GM10266 (cell line): ENCODE results near the gene AGAP5.

Experiments used
- DNase-seq: peaks from one replicate; pipeline ENCODE4 v3.0.0; 2012; ENCODE audit errors: extremely low spot score
- TF ChIP-seq, protein P1 (sequence below): IDR thresholded peaks from 2 replicates; pipeline ENCODE4 v1.5.1; 2012; ENCODE audit warnings: mild to moderate bottlenecking, low read depth; ENCODE audit not compliant: control insufficient read depth, insufficient read depth; ENCODE audit errors: missing control alignments

The AGAP5 gene

DNA sequence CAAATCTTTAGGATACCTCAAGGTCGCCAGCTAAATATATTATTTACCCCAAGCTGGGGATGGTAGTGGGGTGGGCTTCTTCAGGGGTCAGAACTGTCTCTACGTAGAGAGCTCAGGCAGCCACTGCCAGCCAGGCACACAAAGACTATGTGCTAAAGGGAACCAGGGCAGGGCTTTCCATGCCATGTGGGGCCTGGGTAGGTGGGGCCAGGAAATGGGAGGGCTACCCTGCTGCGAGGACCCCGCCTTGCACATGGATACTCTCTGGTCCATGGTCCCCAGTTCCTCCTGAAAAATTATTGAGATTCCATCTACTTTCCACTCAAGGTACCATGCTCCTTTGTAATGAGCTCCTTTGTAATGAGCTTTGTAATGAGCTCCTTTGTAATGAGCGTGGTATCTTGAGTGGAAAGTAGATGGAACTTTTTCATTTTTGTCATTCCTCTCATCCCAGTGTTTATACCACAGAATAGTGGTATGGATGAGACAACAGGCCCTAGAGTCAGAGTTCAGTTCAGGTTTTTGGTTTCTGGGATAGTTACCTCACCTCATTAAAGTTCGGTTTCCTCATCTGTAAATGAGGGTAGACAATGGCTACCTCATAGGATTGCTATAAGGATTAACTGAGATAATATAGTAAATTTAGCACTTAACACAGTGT, 47.9 kb downstream of the AGAP5 start:
- no peak for DNase-seq
- TF ChIP-seq, protein P1, sequence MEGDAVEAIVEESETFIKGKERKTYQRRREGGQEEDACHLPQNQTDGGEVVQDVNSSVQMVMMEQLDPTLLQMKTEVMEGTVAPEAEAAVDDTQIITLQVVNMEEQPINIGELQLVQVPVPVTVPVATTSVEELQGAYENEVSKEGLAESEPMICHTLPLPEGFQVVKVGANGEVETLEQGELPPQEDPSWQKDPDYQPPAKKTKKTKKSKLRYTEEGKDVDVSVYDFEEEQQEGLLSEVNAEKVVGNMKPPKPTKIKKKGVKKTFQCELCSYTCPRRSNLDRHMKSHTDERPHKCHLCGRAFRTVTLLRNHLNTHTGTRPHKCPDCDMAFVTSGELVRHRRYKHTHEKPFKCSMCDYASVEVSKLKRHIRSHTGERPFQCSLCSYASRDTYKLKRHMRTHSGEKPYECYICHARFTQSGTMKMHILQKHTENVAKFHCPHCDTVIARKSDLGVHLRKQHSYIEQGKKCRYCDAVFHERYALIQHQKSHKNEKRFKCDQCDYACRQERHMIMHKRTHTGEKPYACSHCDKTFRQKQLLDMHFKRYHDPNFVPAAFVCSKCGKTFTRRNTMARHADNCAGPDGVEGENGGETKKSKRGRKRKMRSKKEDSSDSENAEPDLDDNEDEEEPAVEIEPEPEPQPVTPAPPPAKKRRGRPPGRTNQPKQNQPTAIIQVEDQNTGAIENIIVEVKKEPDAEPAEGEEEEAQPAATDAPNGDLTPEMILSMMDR, result no peak

DNA sequence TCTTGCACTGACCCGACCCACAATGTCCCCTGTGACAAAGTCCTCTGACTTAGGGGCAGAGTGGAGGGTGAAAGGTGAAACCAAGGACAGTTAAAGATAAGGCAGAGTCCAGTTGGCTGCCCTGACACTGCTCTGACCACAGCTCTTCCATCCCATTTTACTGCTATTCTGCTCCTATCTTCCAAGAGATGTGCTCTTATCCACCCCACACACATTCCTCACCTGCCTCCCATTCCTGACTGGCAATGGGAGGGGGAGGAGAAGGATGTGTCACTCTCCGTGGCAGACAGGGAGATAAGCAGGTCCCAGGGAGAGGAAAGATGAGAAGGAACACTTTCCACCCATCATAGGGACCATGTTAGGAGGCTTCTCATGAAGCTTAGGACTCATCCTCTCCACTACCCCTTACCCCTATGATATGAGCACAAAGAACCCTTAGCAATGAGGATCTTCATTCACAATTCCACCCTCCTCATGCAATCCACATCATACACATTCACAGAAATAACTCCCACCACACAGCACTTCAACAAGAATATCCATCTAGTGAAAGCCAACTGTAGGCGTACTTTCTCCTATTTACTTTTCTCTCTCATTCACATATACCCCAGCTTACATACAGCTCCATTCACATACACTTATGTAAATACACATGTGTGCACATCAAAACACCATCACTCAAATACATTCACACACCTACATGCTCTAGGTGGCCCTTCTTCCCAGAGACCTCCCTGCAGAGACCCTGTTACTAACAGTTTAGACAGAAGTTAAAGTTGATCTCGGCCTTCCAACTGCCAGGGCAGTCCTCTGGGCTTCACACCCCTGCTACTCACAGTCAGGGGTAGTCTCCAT, 48.7 kb downstream of the AGAP5 start:
- DNase-seq, result no peak
- TF ChIP-seq, protein P1, result no peak

GRCh38 chr10:73647875-73648651, 49.8 kb downstream of the AGAP5 start:
- DNase-seq, result no peak
- TF ChIP-seq, protein P1, result no peak

DNA sequence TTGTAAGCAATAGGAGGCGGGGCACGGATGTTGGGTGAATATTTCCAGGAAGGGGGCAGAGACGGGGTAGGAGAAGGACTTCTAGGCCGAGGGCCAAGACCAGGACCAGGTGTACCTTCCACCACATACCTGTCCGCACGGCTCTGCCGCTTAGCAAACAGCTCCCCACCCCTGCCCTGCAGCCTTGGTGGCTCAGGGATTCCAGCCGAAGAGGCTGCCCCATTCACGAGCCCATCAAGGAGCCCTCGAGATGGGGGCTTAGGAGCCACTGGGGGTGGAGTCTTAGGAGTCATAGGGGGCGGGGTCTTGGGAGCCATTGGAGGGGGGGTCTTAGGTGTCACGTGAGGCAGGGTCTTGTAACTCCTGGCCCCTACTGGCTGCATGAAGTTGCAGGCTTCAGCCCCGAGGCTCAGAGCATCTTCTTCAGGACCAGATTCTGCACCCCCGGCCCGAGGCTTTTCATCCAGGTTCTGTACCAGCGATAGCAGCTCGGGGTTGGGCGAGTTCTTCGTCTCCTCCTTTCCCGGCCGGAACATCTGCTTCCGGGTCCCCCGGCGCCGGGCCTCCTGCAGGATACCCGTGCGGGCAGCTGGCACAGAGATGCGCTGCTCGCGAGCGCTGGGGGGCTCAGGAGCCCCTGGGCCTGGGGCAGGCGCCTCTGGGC, 50.6 kb downstream of the AGAP5 start:
- peak; percentile 49 for DNase-seq
- TF ChIP-seq, protein P1, result no peak

GRCh38 chr10:73646598-73647041, 51.3 kb downstream of the AGAP5 start:
- TF ChIP-seq, protein P1, result no peak

GRCh38 chr10:73645251-73645650, 52.7 kb downstream of the AGAP5 start:
- DNase-seq, result no peak
- TF ChIP-seq, protein P1, result no peak

More at GRCh38 chr10:73646598-73647041, 51.3 kb downstream of the AGAP5 start:
- no peak for DNase-seq
